Peyer's patch (tissue), 4 donors: Measurements from ENCODE around the gene LSM4. TPM values are rescaled to one million over a fixed set of nuclear protein-coding genes. Genes with fewer than 3 reads are reported as not detected.

Experiments used
- DNase-seq, 3 donors: peaks; one replicate each; pipeline ENCODE4 v3.0.0-alpha.2; 2017 to 2019
- H3K27ac ChIP-seq, 4 donors: fragments of 200-600 bp; sonication (generic); one replicate each; pipeline ENCODE4 v1.5.1; 2016 to 2019
- H3K27me3 ChIP-seq, 2 donors: fragments of 200-600 bp; sonication (generic); one replicate each; pipeline ENCODE4 v1.5.1; 2019
- H3K36me3 ChIP-seq, 3 donors: fragments of 200-600 bp; sonication (generic); one replicate each; pipeline ENCODE4 v1.5.1; 2016 to 2019
- H3K4me1 ChIP-seq, 4 donors: fragments of 200-600 bp; sonication (generic); one replicate each; pipeline ENCODE4 v1.5.1; 2016 to 2019
- H3K4me3 ChIP-seq, 4 donors: fragments of 200-600 bp; sonication (generic); 1 replicate in 3 of 4; 2 replicates in 1 of 4; pipeline ENCODE4 v1.5.1; 2016 to 2019; ENCODE audit warnings: mild to moderate bottlenecking in 1 of 4
- H3K9me3 ChIP-seq, 4 donors: fragments of 200-600 bp; sonication (generic); one replicate each; pipeline ENCODE4 v1.5.1; 2016 to 2019; ENCODE audit warnings: mild to moderate bottlenecking in 1 of 4
- POLR2A ChIP-seq, 2 donors: fragments of 450-650 bp; IDR thresholded peaks; one replicate each; pipeline ENCODE4 v1.5.1; 2017; ENCODE audit warnings: antibody characterized with exemption in 2 of 2, mild to moderate bottlenecking in 2 of 2, moderate library complexity in 2 of 2
- total RNA-seq, 4 donors: library from RNA; depleted of rRNA; stranded (reverse); fragments of >200 nt; gene quantifications; one replicate each; pipeline ENCODE4 v1.1.0, GENCODE V29; 2016
- TF ChIP-seq, protein P1 (sequence below), 6 experiments: fragments of 450-650 bp in 4 of 6; fragments of 200-600 bp in 2 of 6; sonication (generic) in 1 of 6; IDR thresholded peaks; one replicate each; pipeline ENCODE4 v1.5.1; 2017 to 2019; ENCODE audit warnings: antibody characterized with exemption in 6 of 6, mild to moderate bottlenecking in 3 of 6, moderate library complexity in 1 of 6

LSM4 gene
- total RNA-seq, 4 donors from 2014 or later, result 102 to 193 (median 178) TPM

DNA sequence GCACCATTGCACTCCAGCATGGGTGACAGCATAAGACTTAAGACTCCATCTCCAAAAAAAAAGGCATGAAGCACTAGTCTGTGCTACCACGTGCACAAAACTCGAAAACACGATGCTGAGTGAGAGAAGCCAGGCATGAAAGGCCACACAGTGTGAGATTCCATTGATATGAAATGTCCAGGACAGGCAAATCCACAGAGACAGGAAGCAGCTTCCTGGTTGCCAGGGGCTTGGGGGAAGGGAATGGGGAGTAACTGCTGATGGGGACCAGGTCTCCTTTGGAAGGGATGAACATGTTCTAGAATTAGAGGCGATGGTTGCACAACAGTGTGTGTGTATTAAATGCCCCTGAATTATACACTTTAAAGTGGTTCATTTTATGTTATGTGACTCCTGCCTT is 25.6 kb downstream of the LSM4 start:
- Histone ChIP-seq H3K4me1 (peaks cover 3 to 41% (median 7%) of the 10 kb centered on the region in 4 donors), H3K4me3 (no peak overlapping the region), H3K27ac (no peak overlapping the region), H3K36me3 (no peaks in the 10 kb centered on the region), H3K27me3 (no peaks in the 10 kb centered on the region), H3K9me3 (no peaks in the 10 kb centered on the region)
- no peak for TF ChIP-seq POLR2A (IDR thresholded peaks at IDR 0.05)
- TF ChIP-seq, protein P1, sequence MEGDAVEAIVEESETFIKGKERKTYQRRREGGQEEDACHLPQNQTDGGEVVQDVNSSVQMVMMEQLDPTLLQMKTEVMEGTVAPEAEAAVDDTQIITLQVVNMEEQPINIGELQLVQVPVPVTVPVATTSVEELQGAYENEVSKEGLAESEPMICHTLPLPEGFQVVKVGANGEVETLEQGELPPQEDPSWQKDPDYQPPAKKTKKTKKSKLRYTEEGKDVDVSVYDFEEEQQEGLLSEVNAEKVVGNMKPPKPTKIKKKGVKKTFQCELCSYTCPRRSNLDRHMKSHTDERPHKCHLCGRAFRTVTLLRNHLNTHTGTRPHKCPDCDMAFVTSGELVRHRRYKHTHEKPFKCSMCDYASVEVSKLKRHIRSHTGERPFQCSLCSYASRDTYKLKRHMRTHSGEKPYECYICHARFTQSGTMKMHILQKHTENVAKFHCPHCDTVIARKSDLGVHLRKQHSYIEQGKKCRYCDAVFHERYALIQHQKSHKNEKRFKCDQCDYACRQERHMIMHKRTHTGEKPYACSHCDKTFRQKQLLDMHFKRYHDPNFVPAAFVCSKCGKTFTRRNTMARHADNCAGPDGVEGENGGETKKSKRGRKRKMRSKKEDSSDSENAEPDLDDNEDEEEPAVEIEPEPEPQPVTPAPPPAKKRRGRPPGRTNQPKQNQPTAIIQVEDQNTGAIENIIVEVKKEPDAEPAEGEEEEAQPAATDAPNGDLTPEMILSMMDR (IDR thresholded peaks at IDR 0.05), result no peak
- no peak for DNase-seq

DNA sequence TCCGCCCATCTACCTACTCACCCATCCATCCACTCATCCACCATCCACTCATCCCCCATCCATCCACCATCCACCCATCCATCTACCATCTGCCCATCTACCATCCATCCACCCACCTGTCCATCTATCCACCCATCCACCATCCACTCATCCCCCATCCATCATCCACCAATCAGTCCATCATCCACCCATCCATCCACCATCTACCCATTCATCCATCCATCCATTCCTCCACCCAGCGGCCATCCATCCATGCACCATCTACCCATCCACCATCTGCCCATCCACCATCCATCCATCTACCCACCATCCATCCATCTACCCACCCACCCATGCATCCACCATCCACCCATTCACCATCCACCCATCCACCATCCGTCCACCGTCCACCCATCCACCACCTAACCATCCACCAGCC is 27.8 kb downstream of the LSM4 start:
- H3K9me3 ChIP-seq, result no peaks in the 10 kb centered on the region
- H3K27ac ChIP-seq, result peak overlapping the region in 1 of 4 donors; percentile 99
- no peak for DNase-seq
- no peaks in the 10 kb centered on the region for H3K27me3 ChIP-seq
- peaks cover 4 to 36% (median 16%) of the 10 kb centered on the region in 4 donors for H3K4me1 ChIP-seq
- no peak overlapping the region for H3K4me3 ChIP-seq
- TF ChIP-seq, protein P1 (IDR thresholded peaks at IDR 0.05), result no peak
- no peak for TF ChIP-seq POLR2A (IDR thresholded peaks at IDR 0.05)
- no peaks in the 10 kb centered on the region for H3K36me3 ChIP-seq

DNA sequence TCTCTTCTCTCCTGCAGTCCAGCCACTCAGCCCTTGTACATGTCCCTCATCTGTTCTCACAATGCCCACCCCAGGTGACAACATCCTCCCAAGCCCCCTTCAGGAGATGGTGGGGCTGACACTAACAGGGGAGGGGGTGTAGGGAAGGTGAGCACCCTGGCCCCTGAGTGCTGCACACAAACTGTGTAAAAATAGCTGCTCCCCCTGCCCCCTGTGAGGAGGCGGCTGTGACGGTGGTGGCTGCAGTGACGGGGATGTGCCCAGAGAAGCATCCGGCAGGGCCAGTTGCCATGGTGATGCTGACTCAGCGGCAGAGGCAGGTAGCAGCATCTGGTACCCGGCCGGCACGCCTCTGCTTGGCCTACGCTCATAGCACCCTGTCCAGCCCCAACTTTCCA is 28.4 kb downstream of the LSM4 start:
- H3K4me1 ChIP-seq, result peaks cover 4 to 36% (median 19%) of the 10 kb centered on the region in 4 donors
- TF ChIP-seq POLR2A (IDR thresholded peaks at IDR 0.05), result no peak
- TF ChIP-seq, protein P1 (IDR thresholded peaks at IDR 0.05), result no peak
- no peak overlapping the region for H3K4me3 ChIP-seq
- peak overlapping the region; percentile 23 to 99 (median 96) for H3K27ac ChIP-seq
- no peaks in the 10 kb centered on the region for H3K27me3 ChIP-seq
- peak; percentile 65 to 93 (median 86) for DNase-seq
- no peaks in the 10 kb centered on the region for H3K9me3 ChIP-seq
- no peaks in the 10 kb centered on the region for H3K36me3 ChIP-seq

DNA sequence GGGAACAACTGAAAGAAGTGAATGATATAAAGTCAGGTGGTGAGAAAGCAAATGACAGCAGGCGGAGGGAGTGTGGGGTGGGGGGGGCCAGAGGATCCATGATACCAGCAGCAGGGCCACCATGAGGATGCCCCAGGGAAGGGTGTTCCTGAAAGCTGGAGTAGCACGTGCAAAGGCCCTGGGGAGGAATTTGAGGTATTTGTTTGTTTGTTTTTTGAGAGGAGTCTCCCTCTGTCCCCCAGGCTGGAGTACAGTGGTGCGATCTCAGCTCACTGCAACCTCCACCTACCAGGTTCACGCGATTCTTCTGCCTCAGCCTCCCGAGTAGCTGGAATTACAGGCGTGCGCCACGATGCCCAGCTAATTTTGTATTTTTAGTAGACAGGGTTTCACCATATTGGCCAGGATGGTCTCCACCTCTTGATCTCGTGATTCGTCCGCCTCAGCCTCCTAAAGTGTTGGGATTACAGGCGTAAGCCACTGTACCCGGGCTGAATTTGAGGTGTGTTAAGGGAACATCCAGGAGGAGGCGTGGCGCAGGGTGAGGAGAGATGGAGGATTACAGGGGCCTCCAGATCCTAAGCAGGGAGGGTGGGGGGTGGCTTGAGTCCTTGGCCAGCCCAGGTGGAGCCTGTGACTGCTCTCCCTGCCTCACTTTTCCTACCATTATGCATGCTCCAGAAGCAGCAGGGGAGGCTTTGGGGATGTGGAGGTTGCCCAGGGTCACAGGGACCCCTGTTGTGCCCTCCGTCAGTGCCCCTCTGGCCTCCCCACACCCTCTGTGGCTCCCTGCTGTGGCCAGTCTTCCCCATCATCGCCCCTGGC is 29.0 kb downstream of the LSM4 start:
- Histone ChIP-seq H3K4me1 (peaks cover 4 to 35% (median 19%) of the 10 kb centered on the region in 4 donors), H3K27me3 (no peaks in the 10 kb centered on the region), H3K36me3 (no peaks in the 10 kb centered on the region), H3K27ac (peak overlapping the region; percentile 93 to 99 (median 99)), H3K4me3 (peak overlapping the region in 2 of 4 donors; percentile 58 to 78), H3K9me3 (no peaks in the 10 kb centered on the region)
- TF ChIP-seq, protein P1 (IDR thresholded peaks at IDR 0.05), result no peak
- no peak for TF ChIP-seq POLR2A (IDR thresholded peaks at IDR 0.05)
- no peak for DNase-seq

DNA sequence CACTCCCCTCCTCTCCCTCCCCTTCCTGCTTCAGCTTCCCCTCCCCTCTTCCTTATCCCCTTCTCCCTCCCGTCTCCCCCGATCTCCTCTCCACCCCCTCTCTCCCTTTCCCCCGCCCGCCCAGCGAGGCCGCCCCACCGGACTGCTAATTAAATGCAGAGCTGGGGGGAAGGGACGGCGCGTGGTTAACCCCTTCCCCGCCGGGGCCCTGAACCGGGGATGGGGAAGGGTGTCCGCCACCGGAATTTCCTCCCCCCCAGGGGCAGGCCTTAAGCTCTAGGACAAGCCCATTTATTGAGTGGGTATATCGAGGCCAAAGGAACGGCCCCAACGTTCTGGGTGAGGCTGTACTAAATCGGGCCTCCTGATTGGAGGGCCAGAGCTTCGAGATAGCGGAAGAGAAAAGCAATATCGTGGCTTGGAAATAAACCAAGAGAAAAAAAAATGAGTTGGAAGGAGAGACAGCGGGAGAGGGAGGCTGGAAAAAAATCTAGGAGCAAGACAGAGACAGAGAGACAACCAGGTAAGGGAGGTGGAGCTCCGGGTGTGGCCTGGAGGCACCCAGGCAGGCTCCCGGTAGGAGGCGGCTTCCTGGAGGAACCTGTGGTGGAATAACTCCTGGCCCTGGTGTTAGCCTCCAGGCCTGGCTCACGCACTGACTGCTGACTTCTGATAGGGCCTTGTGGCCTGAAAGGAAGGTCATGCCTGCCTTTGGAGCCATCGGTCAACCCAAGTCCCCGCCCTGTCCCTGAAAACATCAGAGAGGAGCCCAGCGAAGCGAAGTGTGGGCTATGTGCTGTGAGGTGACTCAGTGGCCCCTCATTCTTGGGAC is 29.9 kb downstream of the LSM4 start:
- peak overlapping the region; percentile 93 to 99 (median 99) for H3K27ac ChIP-seq
- no peaks in the 10 kb centered on the region for H3K36me3 ChIP-seq
- peak; percentile 40 to 43 for TF ChIP-seq POLR2A (IDR thresholded peaks at IDR 0.05)
- TF ChIP-seq, protein P1 (IDR thresholded peaks at IDR 0.05), result peak in 3 of 6 experiments; percentile 16 to 28 (median 19)
- H3K4me1 ChIP-seq, result peaks cover 4 to 35% (median 19%) of the 10 kb centered on the region in 4 donors
- no peaks in the 10 kb centered on the region for H3K27me3 ChIP-seq
- no peaks in the 10 kb centered on the region for H3K9me3 ChIP-seq
- H3K4me3 ChIP-seq, result peak overlapping the region; percentile 58 to 81 (median 74)
- peak; percentile 68 to 85 (median 80) for DNase-seq
